GM23338 (cell line): ENCODE data around the gene TAF4B. TPM values are rescaled to one million over a fixed set of nuclear protein-coding genes. Genes with fewer than 3 reads are reported as not detected.

Experiments used
- ATAC-seq: fragments of 200-7000 bp; cut with Tn5 transposase; 3 replicates; pipeline ENCODE4 v1.9.1; 2020
- DNase-seq: peaks from one replicate; pipeline ENCODE4 v3.0.0-alpha.2; 2015; ENCODE audit warnings: low spot score
- H2AFZ ChIP-seq: fragments of 200-600 bp; sonication (generic); 2 replicates; pipeline ENCODE4 v1.8.0; 2016; ENCODE audit warnings: antibody characterized with exemption, mild to moderate bottlenecking, moderate library complexity
- H3F3A ChIP-seq: fragments of 200-600 bp; sonication (generic); replicated peaks from 2 replicates; pipeline ENCODE4 v1.8.0; 2017; ENCODE audit warnings: antibody characterized with exemption, mixed run types, low read depth
- H3K27ac ChIP-seq: fragments of 200-600 bp; sonication (generic); 2 replicates; pipeline ENCODE4 v1.6.1; 2016; ENCODE audit warnings: low read depth
- H3K27me3 ChIP-seq: fragments of 200-600 bp; sonication (generic); 2 replicates; pipeline ENCODE4 v1.8.0; 2016; ENCODE audit warnings: mild to moderate bottlenecking, mixed run types, moderate library complexity; ENCODE audit not compliant: insufficient read depth
- H3K36me3 ChIP-seq: fragments of 200-600 bp; sonication (generic); 2 replicates; pipeline ENCODE4 v1.8.0; 2016; ENCODE audit warnings: mild to moderate bottlenecking; ENCODE audit not compliant: insufficient read depth
- H3K4me1 ChIP-seq: fragments of 200-600 bp; sonication (generic); 2 replicates; pipeline ENCODE4 v1.8.0; 2016; ENCODE audit warnings: mild to moderate bottlenecking, moderate library complexity; ENCODE audit not compliant: insufficient read depth
- H3K4me2 ChIP-seq: fragments of 200-600 bp; sonication (generic); 2 replicates; pipeline ENCODE4 v1.7.1; 2017; ENCODE audit warnings: mixed run types
- H3K4me3 ChIP-seq: fragments of 200-600 bp; sonication (generic); 2 replicates; pipeline ENCODE4 v1.6.1; 2016; ENCODE audit warnings: mixed run types
- H3K79me2 ChIP-seq: fragments of 200-600 bp; sonication (generic); replicated peaks from 2 replicates; pipeline ENCODE4 v1.8.0; 2017; ENCODE audit warnings: mild to moderate bottlenecking; ENCODE audit not compliant: insufficient read depth
- H3K9me2 ChIP-seq: fragments of 200-600 bp; sonication (generic); 2 replicates; pipeline ENCODE4 v1.8.0; 2017; ENCODE audit not compliant: insufficient read depth
- H4K20me1 ChIP-seq: fragments of 200-600 bp; sonication (generic); replicated peaks from 2 replicates; pipeline ENCODE4 v1.8.0; 2017; ENCODE audit warnings: mild to moderate bottlenecking; ENCODE audit not compliant: insufficient read depth
- H3K27ac Mint-ChIP-seq: 2 replicates; pipeline ENCODE4 v1.8.0; 2020; ENCODE audit warnings: inconsistent platforms, mild to moderate bottlenecking, moderate library complexity, mixed read lengths
- H3K27me3 Mint-ChIP-seq: 3 replicates; pipeline ENCODE4 v1.8.0; 2022; ENCODE audit warnings: low read depth, mild to moderate bottlenecking, moderate library complexity, mixed read lengths, inconsistent platforms; ENCODE audit not compliant: insufficient read depth, poor library complexity
- H3K36me3 Mint-ChIP-seq: 3 replicates; pipeline ENCODE4 v1.8.0; 2021; ENCODE audit warnings: low read depth, mild to moderate bottlenecking, inconsistent platforms, moderate library complexity, mixed read lengths
- H3K4me1 Mint-ChIP-seq: 3 replicates; pipeline ENCODE4 v1.8.0; 2020; ENCODE audit warnings: mild to moderate bottlenecking, inconsistent platforms, mixed read lengths
- H3K4me3 Mint-ChIP-seq: 3 replicates; pipeline ENCODE4 v1.8.0; 2021; ENCODE audit warnings: moderate library complexity, mild to moderate bottlenecking, inconsistent platforms, mixed read lengths
- H3K9me3 Mint-ChIP-seq: 3 replicates; pipeline ENCODE4 v1.8.0; 2020; ENCODE audit warnings: moderate library complexity, mild to moderate bottlenecking, inconsistent platforms, mixed read lengths
- CREB1 ChIP-seq: fragments of 250-450 bp; sonication (Bioruptor Pico); IDR thresholded peaks from 2 replicates; pipeline ENCODE4 v1.5.0; 2020; ENCODE audit warnings: low read depth, mild to moderate bottlenecking, moderate library complexity
- EZH2 ChIP-seq: fragments of 200-600 bp; sonication (generic); IDR thresholded peaks from one replicate; pipeline ENCODE4 v1.8.0; 2017; ENCODE audit warnings: antibody characterized with exemption, mild to moderate bottlenecking, low read depth; ENCODE audit not compliant: unreplicated experiment
- EZH2phosphoT487 ChIP-seq: fragments of 200-600 bp; sonication (generic); IDR thresholded peaks from one replicate; pipeline ENCODE4 v1.8.1; 2018; ENCODE audit warnings: antibody characterized with exemption; ENCODE audit not compliant: unreplicated experiment
- JUNB ChIP-seq: IDR thresholded peaks from one replicate; pipeline ENCODE4 v1.6.1; 2016; ENCODE audit warnings: antibody characterized with exemption; ENCODE audit not compliant: unreplicated experiment
- NANOG ChIP-seq: IDR thresholded peaks from 2 replicates; pipeline ENCODE4 v1.6.1; 2016; ENCODE audit warnings: antibody characterized with exemption, borderline replicate concordance
- POLR2AphosphoS5 ChIP-seq: IDR thresholded peaks from 2 replicates; pipeline ENCODE4 v1.6.1; 2016; ENCODE audit warnings: antibody characterized with exemption, low read depth
- STAT1 ChIP-seq: IDR thresholded peaks from one replicate; pipeline ENCODE4 v1.6.1; 2016; ENCODE audit warnings: antibody characterized with exemption; ENCODE audit not compliant: unreplicated experiment
- ZNF114 ChIP-seq: fragments of 250-450 bp; sonication (Bioruptor Pico); IDR thresholded peaks from 2 replicates; pipeline ENCODE4 v1.5.0; 2020; ENCODE audit warnings: mild to moderate bottlenecking, moderate library complexity
- ZNF331 ChIP-seq: fragments of 250-450 bp; sonication (Bioruptor Pico); IDR thresholded peaks from 2 replicates; pipeline ENCODE4 v1.5.0; 2020; ENCODE audit warnings: low read depth, mild to moderate bottlenecking, moderate library complexity
- polyA plus RNA-seq: library from polyadenylated mRNA; unstranded; fragments of >200 nt; fragmentation: Nextera tagmentation; extraction: Ambion mirVana; gene quantifications from 2 replicates; pipeline ENCODE4 v1.2.1, GENCODE V29; 2016
- total RNA-seq: library from RNA; depleted of rRNA; stranded (reverse); fragments of >200 nt; shearing (Covaris generic); gene quantifications from 2 replicates; pipeline ENCODE4 v1.2.3, GENCODE V29; 2014
- TF ChIP-seq, protein P1 (sequence below): IDR thresholded peaks from one replicate; pipeline ENCODE4 v1.6.1; 2018; ENCODE audit warnings: antibody characterized with exemption; ENCODE audit not compliant: unreplicated experiment
- TF ChIP-seq, protein P2 (sequence below): fragments of 250-450 bp; sonication (Bioruptor Pico); IDR thresholded peaks from 2 replicates; pipeline ENCODE4 v1.5.0; 2020; ENCODE audit warnings: mild to moderate bottlenecking, moderate library complexity
- TF ChIP-seq, protein P3 (sequence below), 2 experiments: fragments of 200-600 bp in 1 of 2; sonication (generic) in 1 of 2; conservative IDR thresholded peaks; 2 replicates each; pipeline versions ENCODE4 v1.5.1 to v1.6.1; 2016 to 2017; ENCODE audit warnings: antibody characterized with exemption in 2 of 2, low read depth in 2 of 2, mild to moderate bottlenecking in 2 of 2, moderate library complexity in 1 of 2
- TF ChIP-seq, protein P4 (sequence below): IDR thresholded peaks from 2 replicates; pipeline ENCODE4 v1.6.1; 2016; ENCODE audit warnings: antibody characterized with exemption

Gene TAF4B
- total and polyA plus RNA-seq, 2 experiments from 2014 or later = 9.4 to 27.3 TPM

DNA sequence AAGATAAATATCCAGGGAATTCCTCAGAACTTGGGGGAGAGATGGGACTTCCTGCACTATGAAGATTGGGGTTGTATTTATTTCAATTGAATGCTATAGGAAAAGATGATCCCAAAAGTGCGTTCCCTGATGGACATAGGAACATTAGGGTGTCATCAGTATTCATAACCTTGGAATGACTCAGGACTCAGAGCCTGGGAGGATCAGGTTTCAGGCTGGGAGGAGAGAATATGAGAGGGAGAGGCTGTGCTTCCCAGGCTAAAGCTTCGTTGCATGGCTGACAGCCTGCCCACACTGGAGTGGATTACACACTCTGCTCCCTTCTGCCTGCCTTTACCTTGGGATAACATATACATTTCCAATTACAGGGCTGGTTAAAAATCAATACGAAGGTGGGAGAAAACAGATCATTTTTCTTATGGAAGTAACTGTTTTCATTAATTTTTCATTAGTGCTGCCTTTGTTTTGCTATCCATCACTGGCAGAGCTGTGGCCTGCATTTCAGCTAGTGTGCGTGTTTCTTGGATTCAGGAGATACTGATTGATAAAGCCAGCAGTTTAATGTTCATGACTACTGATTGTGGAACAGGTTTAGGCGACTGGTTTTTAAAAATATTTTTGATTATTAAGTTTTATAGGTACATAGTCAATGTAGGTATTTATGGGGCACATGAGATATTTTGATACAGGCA, 203.4 kb downstream of the TAF4B start:
- H3K4me1 ChIP-seq = peaks cover 16% of the 10 kb centered on the region; the same call in 1 of the 2 replicates
- TF ChIP-seq, protein P1, sequence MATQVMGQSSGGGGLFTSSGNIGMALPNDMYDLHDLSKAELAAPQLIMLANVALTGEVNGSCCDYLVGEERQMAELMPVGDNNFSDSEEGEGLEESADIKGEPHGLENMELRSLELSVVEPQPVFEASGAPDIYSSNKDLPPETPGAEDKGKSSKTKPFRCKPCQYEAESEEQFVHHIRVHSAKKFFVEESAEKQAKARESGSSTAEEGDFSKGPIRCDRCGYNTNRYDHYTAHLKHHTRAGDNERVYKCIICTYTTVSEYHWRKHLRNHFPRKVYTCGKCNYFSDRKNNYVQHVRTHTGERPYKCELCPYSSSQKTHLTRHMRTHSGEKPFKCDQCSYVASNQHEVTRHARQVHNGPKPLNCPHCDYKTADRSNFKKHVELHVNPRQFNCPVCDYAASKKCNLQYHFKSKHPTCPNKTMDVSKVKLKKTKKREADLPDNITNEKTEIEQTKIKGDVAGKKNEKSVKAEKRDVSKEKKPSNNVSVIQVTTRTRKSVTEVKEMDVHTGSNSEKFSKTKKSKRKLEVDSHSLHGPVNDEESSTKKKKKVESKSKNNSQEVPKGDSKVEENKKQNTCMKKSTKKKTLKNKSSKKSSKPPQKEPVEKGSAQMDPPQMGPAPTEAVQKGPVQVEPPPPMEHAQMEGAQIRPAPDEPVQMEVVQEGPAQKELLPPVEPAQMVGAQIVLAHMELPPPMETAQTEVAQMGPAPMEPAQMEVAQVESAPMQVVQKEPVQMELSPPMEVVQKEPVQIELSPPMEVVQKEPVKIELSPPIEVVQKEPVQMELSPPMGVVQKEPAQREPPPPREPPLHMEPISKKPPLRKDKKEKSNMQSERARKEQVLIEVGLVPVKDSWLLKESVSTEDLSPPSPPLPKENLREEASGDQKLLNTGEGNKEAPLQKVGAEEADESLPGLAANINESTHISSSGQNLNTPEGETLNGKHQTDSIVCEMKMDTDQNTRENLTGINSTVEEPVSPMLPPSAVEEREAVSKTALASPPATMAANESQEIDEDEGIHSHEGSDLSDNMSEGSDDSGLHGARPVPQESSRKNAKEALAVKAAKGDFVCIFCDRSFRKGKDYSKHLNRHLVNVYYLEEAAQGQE = no peak
- TF ChIP-seq JUNB = no peak
- TF ChIP-seq ZNF114 (CRISPR knock-in tag) = no peak
- TF ChIP-seq, protein P2, sequence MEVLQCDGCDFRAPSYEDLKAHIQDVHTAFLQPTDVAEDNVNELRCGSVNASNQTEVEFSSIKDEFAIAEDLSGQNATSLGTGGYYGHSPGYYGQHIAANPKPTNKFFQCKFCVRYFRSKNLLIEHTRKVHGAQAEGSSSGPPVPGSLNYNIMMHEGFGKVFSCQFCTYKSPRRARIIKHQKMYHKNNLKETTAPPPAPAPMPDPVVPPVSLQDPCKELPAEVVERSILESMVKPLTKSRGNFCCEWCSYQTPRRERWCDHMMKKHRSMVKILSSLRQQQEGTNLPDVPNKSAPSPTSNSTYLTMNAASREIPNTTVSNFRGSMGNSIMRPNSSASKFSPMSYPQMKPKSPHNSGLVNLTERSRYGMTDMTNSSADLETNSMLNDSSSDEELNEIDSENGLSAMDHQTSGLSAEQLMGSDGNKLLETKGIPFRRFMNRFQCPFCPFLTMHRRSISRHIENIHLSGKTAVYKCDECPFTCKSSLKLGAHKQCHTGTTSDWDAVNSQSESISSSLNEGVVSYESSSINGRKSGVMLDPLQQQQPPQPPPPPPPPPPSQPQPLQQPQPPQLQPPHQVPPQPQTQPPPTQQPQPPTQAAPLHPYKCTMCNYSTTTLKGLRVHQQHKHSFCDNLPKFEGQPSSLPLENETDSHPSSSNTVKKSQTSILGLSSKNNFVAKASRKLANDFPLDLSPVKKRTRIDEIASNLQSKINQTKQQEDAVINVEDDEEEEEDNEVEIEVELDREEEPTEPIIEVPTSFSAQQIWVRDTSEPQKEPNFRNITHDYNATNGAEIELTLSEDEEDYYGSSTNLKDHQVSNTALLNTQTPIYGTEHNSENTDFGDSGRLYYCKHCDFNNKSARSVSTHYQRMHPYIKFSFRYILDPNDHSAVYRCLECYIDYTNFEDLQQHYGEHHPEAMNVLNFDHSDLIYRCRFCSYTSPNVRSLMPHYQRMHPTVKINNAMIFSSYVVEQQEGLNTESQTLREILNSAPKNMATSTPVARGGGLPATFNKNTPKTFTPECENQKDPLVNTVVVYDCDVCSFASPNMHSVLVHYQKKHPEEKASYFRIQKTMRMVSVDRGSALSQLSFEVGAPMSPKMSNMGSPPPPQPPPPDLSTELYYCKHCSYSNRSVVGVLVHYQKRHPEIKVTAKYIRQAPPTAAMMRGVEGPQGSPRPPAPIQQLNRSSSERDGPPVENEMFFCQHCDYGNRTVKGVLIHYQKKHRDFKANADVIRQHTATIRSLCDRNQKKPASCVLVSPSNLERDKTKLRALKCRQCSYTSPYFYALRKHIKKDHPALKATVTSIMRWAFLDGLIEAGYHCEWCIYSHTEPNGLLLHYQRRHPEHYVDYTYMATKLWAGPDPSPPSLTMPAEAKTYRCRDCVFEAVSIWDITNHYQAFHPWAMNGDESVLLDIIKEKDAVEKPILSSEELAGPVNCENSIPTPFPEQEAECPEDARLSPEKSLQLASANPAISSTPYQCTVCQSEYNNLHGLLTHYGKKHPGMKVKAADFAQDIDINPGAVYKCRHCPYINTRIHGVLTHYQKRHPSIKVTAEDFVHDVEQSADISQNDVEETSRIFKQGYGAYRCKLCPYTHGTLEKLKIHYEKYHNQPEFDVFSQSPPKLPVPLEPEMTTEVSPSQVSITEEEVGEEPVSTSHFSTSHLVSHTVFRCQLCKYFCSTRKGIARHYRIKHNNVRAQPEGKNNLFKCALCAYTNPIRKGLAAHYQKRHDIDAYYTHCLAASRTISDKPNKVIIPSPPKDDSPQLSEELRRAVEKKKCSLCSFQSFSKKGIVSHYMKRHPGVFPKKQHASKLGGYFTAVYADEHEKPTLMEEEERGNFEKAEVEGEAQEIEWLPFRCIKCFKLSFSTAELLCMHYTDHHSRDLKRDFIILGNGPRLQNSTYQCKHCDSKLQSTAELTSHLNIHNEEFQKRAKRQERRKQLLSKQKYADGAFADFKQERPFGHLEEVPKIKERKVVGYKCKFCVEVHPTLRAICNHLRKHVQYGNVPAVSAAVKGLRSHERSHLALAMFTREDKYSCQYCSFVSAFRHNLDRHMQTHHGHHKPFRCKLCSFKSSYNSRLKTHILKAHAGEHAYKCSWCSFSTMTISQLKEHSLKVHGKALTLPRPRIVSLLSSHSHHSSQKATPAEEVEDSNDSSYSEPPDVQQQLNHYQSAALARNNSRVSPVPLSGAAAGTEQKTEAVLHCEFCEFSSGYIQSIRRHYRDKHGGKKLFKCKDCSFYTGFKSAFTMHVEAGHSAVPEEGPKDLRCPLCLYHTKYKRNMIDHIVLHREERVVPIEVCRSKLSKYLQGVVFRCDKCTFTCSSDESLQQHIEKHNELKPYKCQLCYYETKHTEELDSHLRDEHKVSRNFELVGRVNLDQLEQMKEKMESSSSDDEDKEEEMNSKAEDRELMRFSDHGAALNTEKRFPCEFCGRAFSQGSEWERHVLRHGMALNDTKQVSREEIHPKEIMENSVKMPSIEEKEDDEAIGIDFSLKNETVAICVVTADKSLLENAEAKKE = no peak
- no peak for TF ChIP-seq ZNF331 (CRISPR knock-in tag)
- no peak for TF ChIP-seq STAT1
- TF ChIP-seq EZH2 = no peak
- TF ChIP-seq EZH2phosphoT487 = no peak
- TF ChIP-seq POLR2AphosphoS5 = no peak
- TF ChIP-seq, protein P3, sequence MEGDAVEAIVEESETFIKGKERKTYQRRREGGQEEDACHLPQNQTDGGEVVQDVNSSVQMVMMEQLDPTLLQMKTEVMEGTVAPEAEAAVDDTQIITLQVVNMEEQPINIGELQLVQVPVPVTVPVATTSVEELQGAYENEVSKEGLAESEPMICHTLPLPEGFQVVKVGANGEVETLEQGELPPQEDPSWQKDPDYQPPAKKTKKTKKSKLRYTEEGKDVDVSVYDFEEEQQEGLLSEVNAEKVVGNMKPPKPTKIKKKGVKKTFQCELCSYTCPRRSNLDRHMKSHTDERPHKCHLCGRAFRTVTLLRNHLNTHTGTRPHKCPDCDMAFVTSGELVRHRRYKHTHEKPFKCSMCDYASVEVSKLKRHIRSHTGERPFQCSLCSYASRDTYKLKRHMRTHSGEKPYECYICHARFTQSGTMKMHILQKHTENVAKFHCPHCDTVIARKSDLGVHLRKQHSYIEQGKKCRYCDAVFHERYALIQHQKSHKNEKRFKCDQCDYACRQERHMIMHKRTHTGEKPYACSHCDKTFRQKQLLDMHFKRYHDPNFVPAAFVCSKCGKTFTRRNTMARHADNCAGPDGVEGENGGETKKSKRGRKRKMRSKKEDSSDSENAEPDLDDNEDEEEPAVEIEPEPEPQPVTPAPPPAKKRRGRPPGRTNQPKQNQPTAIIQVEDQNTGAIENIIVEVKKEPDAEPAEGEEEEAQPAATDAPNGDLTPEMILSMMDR (conservative IDR thresholded peaks at IDR 0.05; ENCODE audit: low read depth in 2 of 2) = no peak
- no peak for TF ChIP-seq CREB1
- TF ChIP-seq, protein P4, sequence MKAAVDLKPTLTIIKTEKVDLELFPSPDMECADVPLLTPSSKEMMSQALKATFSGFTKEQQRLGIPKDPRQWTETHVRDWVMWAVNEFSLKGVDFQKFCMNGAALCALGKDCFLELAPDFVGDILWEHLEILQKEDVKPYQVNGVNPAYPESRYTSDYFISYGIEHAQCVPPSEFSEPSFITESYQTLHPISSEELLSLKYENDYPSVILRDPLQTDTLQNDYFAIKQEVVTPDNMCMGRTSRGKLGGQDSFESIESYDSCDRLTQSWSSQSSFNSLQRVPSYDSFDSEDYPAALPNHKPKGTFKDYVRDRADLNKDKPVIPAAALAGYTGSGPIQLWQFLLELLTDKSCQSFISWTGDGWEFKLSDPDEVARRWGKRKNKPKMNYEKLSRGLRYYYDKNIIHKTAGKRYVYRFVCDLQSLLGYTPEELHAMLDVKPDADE = no peak
- no peak for TF ChIP-seq NANOG
- no peaks in the 10 kb centered on the region for H3K27me3 Mint-ChIP-seq
- no peaks in the 10 kb centered on the region; the same call in 1 of the 2 replicates for H3K9me2 ChIP-seq
- H3K27me3 ChIP-seq = no peaks in the 10 kb centered on the region
- no peak overlapping the region for H3K4me3 Mint-ChIP-seq
- H3K27ac Mint-ChIP-seq = peak overlapping the region; percentile 88
- peaks cover 11% of the 10 kb centered on the region for H3K4me1 Mint-ChIP-seq
- H4K20me1 ChIP-seq = no peaks in the 10 kb centered on the region
- no peaks in the 10 kb centered on the region for H3F3A ChIP-seq
- no peak overlapping the region for H3K4me2 ChIP-seq
- H3K4me3 ChIP-seq = no peak overlapping the region
- no peaks in the 10 kb centered on the region for H3K9me3 Mint-ChIP-seq
- H3K27ac ChIP-seq = no peak overlapping the region
- H3K36me3 Mint-ChIP-seq = no peaks in the 10 kb centered on the region
- no peaks in the 10 kb centered on the region for H3K36me3 ChIP-seq
- peak overlapping the region; percentile 77; the same call in 1 of the 2 replicates for H2AFZ ChIP-seq
- no peaks in the 10 kb centered on the region for H3K79me2 ChIP-seq
- ATAC-seq (peak; percentile 79), DNase-seq (peak; percentile 37)
